A172 (cell line): Measurements from ENCODE around the gene ADAMTSL1. TPM values are rescaled to one million over a fixed set of nuclear protein-coding genes. Genes with fewer than 3 reads are reported as not detected.

Source experiments
- DNase-seq: peaks from one replicate; pipeline ENCODE4 v3.0.0-alpha.2; 2015; ENCODE audit warnings: low spot score
- total RNA-seq: library from RNA; depleted of rRNA; stranded (reverse); fragments of >200 nt; shearing (Covaris generic); gene quantifications from 2 replicates; pipeline ENCODE4 v1.2.3, GENCODE V29; 2014

Gene ADAMTSL1
- total RNA-seq, 1 experiment from 2014 or later: 11.4 TPM

- DNase-seq: no peak
Observed at GRCh38 chr9:18806232-18807080, 332.5 kb downstream of the ADAMTSL1 start.

DNA sequence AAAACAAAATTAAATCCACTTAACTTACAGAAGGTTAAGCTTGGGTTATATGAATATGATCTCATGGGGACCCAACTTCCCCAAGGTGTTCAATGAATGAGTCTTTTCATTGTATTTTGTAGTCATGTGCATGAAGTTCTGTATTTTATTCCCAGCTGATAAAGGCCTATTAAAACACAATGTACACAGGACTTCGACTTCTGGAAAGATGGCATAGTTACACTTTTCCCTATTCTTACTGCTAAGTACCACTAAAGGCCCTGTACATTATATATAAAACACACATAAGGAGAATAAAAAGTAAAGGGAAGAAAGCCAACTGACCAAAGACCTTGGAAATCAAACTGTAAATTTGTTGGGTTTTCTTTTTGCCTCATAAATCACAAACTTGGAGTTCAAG lies 336.6 kb downstream of the ADAMTSL1 start:
- no peak for DNase-seq

DNA sequence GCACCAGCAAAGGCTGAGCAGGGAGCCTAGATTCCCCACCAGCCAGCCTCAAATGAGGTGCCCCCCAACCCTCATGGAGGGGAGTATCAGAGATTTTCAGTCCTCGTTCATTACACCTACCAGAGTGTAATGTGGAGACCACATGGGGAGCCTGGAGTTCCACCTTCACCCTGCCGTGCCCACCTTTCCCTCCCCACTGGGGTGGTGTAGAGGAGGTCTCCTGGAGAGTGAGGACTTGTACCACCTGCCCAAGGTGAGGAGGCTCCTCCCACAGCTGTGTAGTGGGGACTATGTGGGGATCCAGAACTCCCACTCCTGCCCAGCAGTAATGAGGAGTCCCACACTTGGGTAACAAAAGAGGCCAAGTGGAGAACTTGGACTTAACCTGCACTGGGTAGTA lies 337.2 kb downstream of the ADAMTSL1 start:
- DNase-seq: no peak

DNA sequence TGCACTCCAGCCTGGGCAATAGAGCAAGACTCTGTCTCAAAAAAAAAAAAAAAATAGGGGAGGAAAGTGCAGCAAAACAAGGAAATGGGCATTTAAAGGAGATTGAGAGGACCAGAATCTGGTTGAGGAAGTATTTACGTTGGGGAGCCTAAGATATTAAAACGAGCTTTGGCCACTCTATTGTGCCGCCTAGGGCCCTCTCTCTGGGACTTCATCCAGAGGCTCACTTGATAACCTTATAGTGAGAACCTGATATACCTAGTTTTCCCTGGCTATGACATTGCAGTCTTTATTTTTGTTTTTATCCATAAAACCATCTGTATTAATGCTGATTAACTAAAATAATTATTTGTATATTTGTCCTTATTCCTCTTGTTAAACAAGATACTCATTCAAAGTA lies 345.5 kb downstream of the ADAMTSL1 start:
- no peak for DNase-seq

DNA sequence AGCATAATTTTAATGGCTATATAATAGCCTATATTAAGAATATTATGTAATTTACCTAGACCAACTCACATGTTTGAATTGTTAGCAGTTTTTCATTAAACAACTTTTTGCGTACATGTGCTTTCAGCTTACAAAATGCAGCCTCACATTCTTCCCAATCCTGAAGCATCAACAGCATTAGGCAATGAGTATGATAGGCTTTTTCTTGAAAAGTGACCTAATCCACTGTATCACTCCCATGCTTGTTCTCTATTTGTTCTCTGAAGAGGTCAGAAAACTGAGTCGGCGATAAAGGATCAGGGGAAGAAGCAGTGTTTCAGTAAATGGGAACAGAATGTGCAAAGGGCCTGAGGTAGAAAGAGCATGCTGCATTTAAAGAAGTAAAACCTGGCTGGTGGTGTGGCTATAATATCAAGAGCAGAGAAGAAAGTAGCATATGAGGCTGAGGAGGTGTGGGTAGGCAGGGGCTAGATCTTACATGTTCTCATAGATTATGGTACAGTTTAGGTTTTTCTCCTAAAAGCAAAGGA lies 346.7 kb downstream of the ADAMTSL1 start:
- DNase-seq: no peak

GRCh38 chr9:18821788-18822187 lies 347.8 kb downstream of the ADAMTSL1 start:
- DNase-seq: peak; percentile 36

DNA sequence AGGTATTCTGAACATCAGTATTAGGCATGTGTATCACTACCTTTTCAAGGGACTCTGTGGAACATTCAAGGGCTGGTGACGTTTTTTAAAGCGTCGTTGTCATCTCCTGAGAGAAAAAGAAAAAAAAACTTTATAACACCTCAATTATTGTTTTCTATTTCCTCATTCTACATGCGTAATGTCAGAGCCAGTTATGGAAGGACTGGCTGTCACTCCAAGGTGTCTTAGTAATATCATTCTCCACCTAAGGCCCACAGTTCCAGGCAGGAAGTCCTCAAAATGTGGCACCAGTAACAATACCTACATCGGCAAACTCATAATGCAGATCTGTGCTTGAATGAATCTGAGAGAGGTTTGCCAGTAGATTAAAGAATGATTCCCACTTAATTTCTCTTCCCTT lies 348.9 kb downstream of the ADAMTSL1 start:
- no peak for DNase-seq

DNA sequence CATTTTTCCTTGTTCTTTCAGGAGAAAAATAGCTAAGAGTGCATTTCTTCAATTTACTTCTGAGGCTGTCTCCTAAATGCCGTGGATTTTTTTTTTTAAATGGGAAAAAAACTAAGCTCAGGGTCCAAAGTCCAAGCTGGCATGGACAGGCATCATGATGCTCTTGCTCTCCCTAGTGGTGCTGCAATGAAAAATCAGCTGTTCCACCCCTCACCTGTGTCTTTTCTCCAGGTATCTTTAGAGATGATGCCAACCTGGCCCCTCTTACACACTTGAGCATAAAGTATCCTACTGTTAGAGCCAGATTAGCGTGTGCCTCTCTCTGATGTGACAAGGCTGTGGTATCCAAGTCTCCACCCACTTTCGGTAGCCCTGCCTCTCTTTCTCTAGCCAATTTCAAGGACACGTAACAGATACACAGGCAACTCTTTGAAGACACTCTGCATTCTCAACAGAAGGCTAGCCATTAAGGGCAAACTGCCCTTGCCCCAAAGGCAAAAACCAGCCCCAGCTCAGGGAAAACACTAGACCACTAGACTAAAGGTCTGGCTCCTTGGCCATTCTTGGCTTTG lies 350.2 kb downstream of the ADAMTSL1 start:
- DNase-seq: no peak

DNA sequence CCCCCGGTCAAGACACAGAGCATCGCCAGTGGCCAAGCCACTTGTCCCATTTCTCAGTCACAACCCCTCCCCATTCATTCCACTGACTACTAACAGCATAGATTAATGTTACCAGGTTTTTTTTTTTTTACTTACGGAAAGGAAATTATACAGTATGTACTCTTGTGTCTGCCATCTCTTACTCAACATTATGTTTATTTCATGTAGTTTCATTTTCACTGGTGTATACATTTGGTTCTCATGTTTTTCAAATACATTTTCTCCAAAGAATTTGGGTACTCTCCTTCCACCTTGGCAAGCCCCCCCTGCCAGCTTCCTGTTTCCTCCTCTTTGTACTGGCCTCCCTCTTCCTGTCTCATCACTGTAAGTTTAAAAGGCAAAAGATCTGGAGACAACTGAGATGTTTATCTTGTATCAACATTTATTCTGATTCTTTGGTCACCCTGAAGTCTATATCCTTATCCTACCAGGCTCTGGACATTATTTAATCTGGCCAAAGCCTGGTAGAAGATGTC lies 351.8 kb downstream of the ADAMTSL1 start:
- DNase-seq: no peak

- no peak for DNase-seq
Observed at GRCh38 chr9:18826248-18826647, 352.3 kb downstream of the ADAMTSL1 start.

- no peak for DNase-seq
Observed at GRCh38 chr9:18829066-18829465, 355.1 kb downstream of the ADAMTSL1 start.

GRCh38 chr9:18829873-18830272 lies 355.9 kb downstream of the ADAMTSL1 start:
- DNase-seq: peak; percentile 34

DNA sequence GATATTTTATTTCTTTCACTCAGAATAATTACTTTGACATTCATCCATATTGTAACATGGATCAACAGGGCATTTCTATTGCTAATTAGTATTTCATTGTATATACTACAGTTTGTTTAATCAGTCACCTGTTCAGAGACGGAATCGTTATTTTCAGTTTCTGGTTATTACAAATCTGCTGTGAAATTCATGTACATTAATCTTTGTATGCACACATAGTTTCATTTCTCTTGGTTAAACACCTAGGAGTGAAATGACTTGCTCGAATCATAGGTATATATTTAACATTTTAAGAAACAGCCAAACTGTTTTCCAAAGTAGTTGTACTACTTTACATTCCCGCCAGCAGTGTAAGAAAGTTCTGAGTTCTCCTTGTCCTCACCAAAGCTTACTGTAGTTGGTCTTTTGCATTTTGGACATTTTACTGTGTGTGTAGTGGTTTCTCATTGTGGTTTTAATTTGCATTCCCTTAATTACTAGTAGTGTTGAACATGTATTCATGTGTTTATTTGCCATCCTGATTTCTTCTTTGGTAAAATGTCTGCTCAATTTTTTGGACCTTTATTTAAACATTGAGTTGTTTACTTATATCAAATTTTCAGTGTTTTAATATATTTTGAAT lies 360.9 kb downstream of the ADAMTSL1 start:
- DNase-seq: no peak

- no peak for DNase-seq
Observed at GRCh38 chr9:18837402-18837801, 363.4 kb downstream of the ADAMTSL1 start.

GRCh38 chr9:18847576-18848275 lies 373.8 kb downstream of the ADAMTSL1 start:
- DNase-seq: no peak

- DNase-seq: no peak
Observed at GRCh38 chr9:18848657-18849056, 374.7 kb downstream of the ADAMTSL1 start.

- DNase-seq: no peak
Observed at GRCh38 chr9:18849270-18849669, 375.3 kb downstream of the ADAMTSL1 start.

GRCh38 chr9:18849890-18850677 lies 376.1 kb downstream of the ADAMTSL1 start:
- DNase-seq: no peak

GRCh38 chr9:18851069-18851795 lies 377.3 kb downstream of the ADAMTSL1 start:
- DNase-seq: no peak

DNA sequence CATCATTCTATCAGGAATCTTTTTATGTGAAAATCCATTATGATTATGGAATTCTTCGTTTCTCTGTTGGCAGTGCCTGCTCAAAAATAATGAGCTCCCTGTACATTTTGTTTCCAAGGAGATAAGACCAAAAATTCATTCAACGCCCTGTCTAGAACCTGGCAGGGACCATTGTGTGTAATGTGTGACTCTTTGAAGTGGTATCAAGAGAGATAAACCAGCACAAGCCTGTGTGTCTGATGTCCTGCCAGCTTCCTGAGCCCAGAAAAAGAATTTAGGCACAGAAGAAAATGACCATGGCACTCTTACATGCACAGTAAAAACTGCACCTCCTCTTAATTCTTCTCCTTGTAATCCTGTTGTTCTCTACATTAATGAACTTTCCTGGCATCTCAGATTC lies 381.7 kb downstream of the ADAMTSL1 start:
- DNase-seq: no peak
